H9 (cell line): ENCODE data around the gene SLC4A3. TPM values are rescaled to one million over a fixed set of nuclear protein-coding genes. Genes with fewer than 3 reads are reported as not detected.

Experiments
- DNase-seq: peaks from one replicate; pipeline ENCODE4 v3.0.0-alpha.2; 2017
- H2AFZ ChIP-seq: one replicate; pipeline ENCODE4 v1.6.1; 2013; ENCODE audit warnings: mild to moderate bottlenecking, low read length, control low read depth, moderate library complexity
- H2AK5ac ChIP-seq: 2 replicates; pipeline ENCODE4 v1.6.1; 2013; ENCODE audit warnings: low read length, control low read depth, mixed read lengths; ENCODE audit not compliant: insufficient read length
- H2BK120ac ChIP-seq: one replicate; pipeline ENCODE4 v1.6.1; 2013; ENCODE audit warnings: low read depth, mild to moderate bottlenecking, low read length, control low read depth, inconsistent platforms; ENCODE audit not compliant: poor library complexity, severe bottlenecking
- H2BK12ac ChIP-seq: 2 replicates; pipeline ENCODE4 v1.6.1; 2013; ENCODE audit warnings: low read length, control low read depth, mixed read lengths, low read depth; ENCODE audit not compliant: insufficient read length
- H2BK15ac ChIP-seq: 2 replicates; pipeline ENCODE4 v1.6.1; 2013; ENCODE audit warnings: low read depth, low read length, control low read depth
- H2BK20ac ChIP-seq: one replicate; pipeline ENCODE4 v1.6.1; 2013; ENCODE audit warnings: low read depth, mild to moderate bottlenecking, low read length, control low read depth, inconsistent platforms; ENCODE audit not compliant: poor library complexity, severe bottlenecking
- H2BK5ac ChIP-seq: 2 replicates; pipeline ENCODE4 v1.6.1; 2013; ENCODE audit warnings: low read length, control low read depth, mixed read lengths; ENCODE audit not compliant: insufficient read length
- H3K14ac ChIP-seq: 2 replicates; pipeline ENCODE4 v1.6.1; 2013; ENCODE audit warnings: low read length, control low read depth; ENCODE audit not compliant: insufficient read depth
- H3K18ac ChIP-seq: 2 replicates; pipeline ENCODE4 v1.6.1; 2013; ENCODE audit warnings: low read depth, mild to moderate bottlenecking, mixed read lengths, low read length, control low read depth; ENCODE audit not compliant: insufficient read length
- H3K23ac ChIP-seq: 2 replicates; pipeline ENCODE4 v1.6.1; 2013; ENCODE audit warnings: low read length, control low read depth, mixed read lengths, low read depth; ENCODE audit not compliant: insufficient read length
- H3K23me2 ChIP-seq: 2 replicates; pipeline ENCODE4 v1.6.1; 2013; ENCODE audit warnings: low read depth, mild to moderate bottlenecking, mixed read lengths, low read length, control low read depth; ENCODE audit not compliant: insufficient read length, poor library complexity, severe bottlenecking
- H3K27ac ChIP-seq: 2 replicates; pipeline ENCODE4 v1.5.1; 2013; ENCODE audit warnings: low read length, control low read depth, mixed read lengths, low read depth; ENCODE audit not compliant: insufficient read length
- H3K27me3 ChIP-seq: 2 replicates; pipeline ENCODE4 v1.6.1; 2013; ENCODE audit warnings: low read length, control low read depth, inconsistent platforms; ENCODE audit not compliant: insufficient read depth
- H3K4ac ChIP-seq: 2 replicates; pipeline ENCODE4 v1.6.1; 2013; ENCODE audit warnings: low read depth, mild to moderate bottlenecking, control low read depth, inconsistent platforms, low read length, moderate library complexity
- H3K4me1 ChIP-seq: 2 replicates; pipeline ENCODE4 v1.6.1; 2013; ENCODE audit warnings: low read length, control low read depth, inconsistent platforms; ENCODE audit not compliant: insufficient read depth
- H3K4me2 ChIP-seq: 2 replicates; pipeline ENCODE4 v1.6.1; 2013; ENCODE audit warnings: low read length, control low read depth, mixed read lengths; ENCODE audit not compliant: insufficient read length, insufficient read depth
- H3K56ac ChIP-seq: 2 replicates; pipeline ENCODE4 v1.6.1; 2013; ENCODE audit warnings: low read depth, mild to moderate bottlenecking, mixed read lengths, low read length, control low read depth; ENCODE audit not compliant: insufficient read length
- H3K79me1 ChIP-seq: 2 replicates; pipeline ENCODE4 v1.6.1; 2013; ENCODE audit warnings: low read depth, mild to moderate bottlenecking, moderate library complexity, low read length, control low read depth, inconsistent platforms; ENCODE audit not compliant: insufficient read depth, poor library complexity, severe bottlenecking
- H3K79me2 ChIP-seq: 2 replicates; pipeline ENCODE4 v1.6.1; 2013; ENCODE audit warnings: low read length, control low read depth, inconsistent platforms; ENCODE audit not compliant: insufficient read depth
- H3K9ac ChIP-seq: 2 replicates; pipeline ENCODE4 v1.6.1; 2013; ENCODE audit warnings: low read length, control low read depth, mixed read lengths; ENCODE audit not compliant: insufficient read length; ENCODE audit errors: extremely low read depth
- H3K9me3 ChIP-seq: one replicate; pipeline ENCODE4 v1.6.1; 2013; ENCODE audit warnings: low read depth, low read length, inconsistent platforms; ENCODE audit not compliant: control insufficient read depth
- H3T11ph ChIP-seq: one replicate; pipeline ENCODE4 v1.6.1; 2013; ENCODE audit warnings: mild to moderate bottlenecking, low read length, control low read depth, inconsistent platforms
- H4K20me1 ChIP-seq: one replicate; pipeline ENCODE4 v1.6.1; 2013; ENCODE audit not compliant: control insufficient read depth, insufficient read length, insufficient read depth
- H4K5ac ChIP-seq: 2 replicates; pipeline ENCODE4 v1.6.1; 2013; ENCODE audit warnings: low read depth, mild to moderate bottlenecking, mixed read lengths, low read length, control low read depth; ENCODE audit not compliant: insufficient read length
- H4K8ac ChIP-seq: replicated peaks from 2 replicates; pipeline ENCODE4 v1.6.1; 2013; ENCODE audit warnings: low read length, control low read depth, mixed read lengths, low read depth; ENCODE audit not compliant: insufficient read length
- H4K91ac ChIP-seq: 2 replicates; pipeline ENCODE4 v1.6.1; 2013; ENCODE audit warnings: low read depth, mild to moderate bottlenecking, moderate library complexity, mixed read lengths, low read length, control low read depth; ENCODE audit not compliant: insufficient read length
- H3K27ac Mint-ChIP-seq, 3 experiments: 2 replicates in 2 of 3; 3 replicates in 1 of 3; pipeline ENCODE4 v1.8.0; 2020 to 2021; ENCODE audit warnings: mixed read lengths in 3 of 3, mild to moderate bottlenecking in 1 of 3, moderate library complexity in 1 of 3
- H3K27me3 Mint-ChIP-seq: 2 replicates; pipeline ENCODE4 v1.8.0; 2021; ENCODE audit warnings: low read depth, mild to moderate bottlenecking, moderate library complexity, mixed read lengths
- H3K36me3 Mint-ChIP-seq, 3 experiments: 2 replicates in 2 of 3; 3 replicates in 1 of 3; pipeline ENCODE4 v1.8.0; 2020 to 2021; ENCODE audit warnings: low read depth in 3 of 3, mixed read lengths in 3 of 3; ENCODE audit not compliant: insufficient read depth in 1 of 3
- H3K4me1 Mint-ChIP-seq, 2 experiments: 2 replicates each; pipeline ENCODE4 v1.8.0; 2020; ENCODE audit warnings: mixed read lengths in 2 of 2
- H3K4me3 Mint-ChIP-seq, 2 experiments: 2 replicates in 1 of 2; 3 replicates in 1 of 2; pipeline ENCODE4 v1.8.0; 2020 to 2021; ENCODE audit warnings: mild to moderate bottlenecking in 2 of 2, mixed read lengths in 2 of 2, moderate library complexity in 1 of 2
- H3K9me3 Mint-ChIP-seq, 2 experiments: 2 replicates in 1 of 2; 3 replicates in 1 of 2; pipeline ENCODE4 v1.8.0; 2020; ENCODE audit warnings: mild to moderate bottlenecking in 2 of 2, mixed read lengths in 2 of 2, moderate library complexity in 1 of 2
- CTCF ChIP-seq: fragments of 200-600 bp; sonication (generic); conservative IDR thresholded peaks from 3 replicates; pipeline ENCODE4 v1.8.0; 2021; ENCODE audit warnings: antibody characterized with exemption, mild to moderate bottlenecking
- WGBS: extraction: QIAGEN DNeasy Blood & Tissue Kit; methylation state at CpG from one replicate; pipeline ENCODE4 v1.1.7; 2013; ENCODE audit warnings: missing lambda C conversion rate, low lambda C conversion rate, mixed read lengths; ENCODE audit not compliant: insufficient read length; ENCODE audit errors: extremely low coverage; 5-methylcytosine and 5-hydroxymethylcytosine counted together
- total RNA-seq: library from RNA; stranded (reverse); gene quantifications from 2 replicates; pipeline ENCODE4 v1.2.1, GENCODE V29; 2021

SLC4A3 gene
- total RNA-seq, 1 experiment from 2014 or later, result 11.1 TPM

- Histone ChIP-seq H2AFZ (no peak overlapping the region), H3K23me2 (no peaks in the 10 kb centered on the region), H4K5ac (no peak overlapping the region), H3K4me1 (no peaks in the 10 kb centered on the region), H3K79me2 (no peaks in the 10 kb centered on the region), H4K20me1 (no peaks in the 10 kb centered on the region), H3K23ac (no peak overlapping the region), H2BK120ac (no peak overlapping the region), H3K4me2 (no peak overlapping the region), H3K27me3 (no peaks in the 10 kb centered on the region), H2AK5ac (no peak overlapping the region), H2BK20ac (no peak overlapping the region), H3K14ac (no peak overlapping the region), H4K91ac (no peak overlapping the region), H4K8ac (no peak overlapping the region), H3K18ac (no peak overlapping the region), H3K27ac (no peak overlapping the region), H2BK15ac (no peak overlapping the region), H3T11ph (no peak overlapping the region), H2BK5ac (no peak overlapping the region), H3K4ac (no peak overlapping the region), H3K56ac (no peak overlapping the region), H2BK12ac (no peak overlapping the region), H3K79me1 (no peaks in the 10 kb centered on the region), H3K9ac (no peak overlapping the region), H3K9me3 (no peaks in the 10 kb centered on the region)
- H3K36me3 Mint-ChIP-seq, result peaks cover 9 to 46% (median 27%) of the 10 kb centered on the region in 3 experiments; a peak in 6 of 7 replicates
- H3K27ac Mint-ChIP-seq, result peak overlapping the region in 1 of 3 experiments; percentile 3; a peak in 1 of 7 replicates
- no peak for TF ChIP-seq CTCF
- no peak for DNase-seq
- H3K4me1 Mint-ChIP-seq, result peaks cover 2 to 3% of the 10 kb centered on the region in 2 experiments; a peak in 2 of 4 replicates
- no peak overlapping the region for H3K4me3 Mint-ChIP-seq
- no CpG with 5 or more reads among the region's 9 CpGs for WGBS
- H3K9me3 Mint-ChIP-seq, result no peaks in the 10 kb centered on the region
- no peaks in the 10 kb centered on the region for H3K27me3 Mint-ChIP-seq
Observed at GRCh38 chr2:219611306-219611705, 16.1 kb upstream of the SLC4A3 start.
